GM12864 (cell line): Measurements from ENCODE around the gene COL18A1.

Experiments
- DNase-seq: peaks from one replicate; pipeline ENCODE4 v3.0.0-alpha.2; 2011; ENCODE audit warnings: low read depth
- H3K4me3 ChIP-seq: 2 replicates; pipeline ENCODE4 v1.5.1; 2011; ENCODE audit warnings: mild to moderate bottlenecking, low read depth, low read length, control low read depth
- TF ChIP-seq, protein P1 (sequence below): IDR thresholded peaks from 2 replicates; pipeline ENCODE4 v1.5.1; 2011; ENCODE audit warnings: low read depth, mild to moderate bottlenecking, moderate library complexity, low read length, control low read depth, inconsistent platforms; ENCODE audit errors: missing control alignments

The COL18A1 gene

DNA sequence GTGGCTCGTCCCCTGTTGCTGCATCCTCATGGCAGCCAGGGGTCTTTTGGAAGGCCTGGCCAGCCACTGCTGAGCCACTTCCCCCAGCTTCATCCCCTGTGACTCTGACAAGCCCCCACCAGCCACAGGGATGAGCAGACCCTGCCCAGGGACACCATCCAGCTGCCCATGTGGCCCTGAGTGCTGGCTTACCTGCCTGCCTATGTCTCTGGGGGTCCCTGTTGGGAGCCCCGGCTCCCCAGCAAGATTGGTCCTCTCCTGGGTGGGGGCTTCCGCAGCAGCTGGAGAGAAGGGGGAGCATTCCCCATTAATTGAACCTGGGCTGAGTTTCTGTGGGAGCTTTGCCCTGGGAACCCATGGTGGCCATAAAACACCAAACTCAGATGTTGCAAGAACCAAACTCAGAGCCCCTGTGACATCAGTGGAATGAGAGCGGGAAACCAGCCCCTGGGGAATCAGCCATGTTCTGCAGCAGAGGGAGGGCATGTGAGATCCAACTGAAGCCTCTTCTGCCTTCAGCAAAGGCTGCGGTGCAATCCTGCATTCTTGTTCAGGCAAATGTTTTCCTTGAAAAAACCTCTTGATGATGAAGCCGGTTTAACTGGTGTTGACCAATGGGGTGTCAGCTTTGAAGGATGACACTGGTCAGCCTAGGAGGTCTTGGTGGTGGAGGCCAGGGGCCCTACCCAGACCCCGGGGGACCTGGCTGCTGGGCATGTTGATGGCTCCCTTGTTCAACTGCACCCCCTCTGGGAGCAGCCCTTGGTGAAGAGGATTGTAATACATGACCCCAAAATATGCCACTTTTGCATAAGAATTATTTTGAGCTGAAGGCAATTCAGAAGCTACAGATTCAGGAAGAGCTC is 28.3 kb upstream of the COL18A1 start:
- TF ChIP-seq, protein P1, sequence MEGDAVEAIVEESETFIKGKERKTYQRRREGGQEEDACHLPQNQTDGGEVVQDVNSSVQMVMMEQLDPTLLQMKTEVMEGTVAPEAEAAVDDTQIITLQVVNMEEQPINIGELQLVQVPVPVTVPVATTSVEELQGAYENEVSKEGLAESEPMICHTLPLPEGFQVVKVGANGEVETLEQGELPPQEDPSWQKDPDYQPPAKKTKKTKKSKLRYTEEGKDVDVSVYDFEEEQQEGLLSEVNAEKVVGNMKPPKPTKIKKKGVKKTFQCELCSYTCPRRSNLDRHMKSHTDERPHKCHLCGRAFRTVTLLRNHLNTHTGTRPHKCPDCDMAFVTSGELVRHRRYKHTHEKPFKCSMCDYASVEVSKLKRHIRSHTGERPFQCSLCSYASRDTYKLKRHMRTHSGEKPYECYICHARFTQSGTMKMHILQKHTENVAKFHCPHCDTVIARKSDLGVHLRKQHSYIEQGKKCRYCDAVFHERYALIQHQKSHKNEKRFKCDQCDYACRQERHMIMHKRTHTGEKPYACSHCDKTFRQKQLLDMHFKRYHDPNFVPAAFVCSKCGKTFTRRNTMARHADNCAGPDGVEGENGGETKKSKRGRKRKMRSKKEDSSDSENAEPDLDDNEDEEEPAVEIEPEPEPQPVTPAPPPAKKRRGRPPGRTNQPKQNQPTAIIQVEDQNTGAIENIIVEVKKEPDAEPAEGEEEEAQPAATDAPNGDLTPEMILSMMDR: no peak

DNA sequence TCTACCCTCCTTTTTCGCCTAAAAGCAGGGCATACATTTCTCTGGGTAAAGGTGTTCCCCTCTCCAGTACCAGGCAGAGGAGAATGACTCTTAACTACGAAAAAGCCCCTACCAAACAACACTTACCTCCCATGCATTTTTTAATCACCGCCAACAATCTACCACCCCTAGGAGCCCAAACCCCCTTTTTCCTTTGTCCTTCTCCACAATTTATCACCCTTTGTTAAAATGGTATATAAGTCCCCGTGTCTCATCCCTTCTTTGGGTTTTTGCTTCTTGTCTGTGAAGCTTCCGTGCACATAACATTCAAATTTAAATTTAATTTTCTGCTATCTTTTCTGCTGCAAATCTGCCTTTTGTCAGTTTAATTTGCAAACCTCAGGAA is 27.6 kb upstream of the COL18A1 start:
- no peak overlapping the region for H3K4me3 ChIP-seq
- TF ChIP-seq, protein P1: no peak
- DNase-seq: no peak

More for the DNA sequence above, 28.3 kb upstream of the COL18A1 start:
- H3K4me3 ChIP-seq: no peak overlapping the region
- no peak for DNase-seq

DNA sequence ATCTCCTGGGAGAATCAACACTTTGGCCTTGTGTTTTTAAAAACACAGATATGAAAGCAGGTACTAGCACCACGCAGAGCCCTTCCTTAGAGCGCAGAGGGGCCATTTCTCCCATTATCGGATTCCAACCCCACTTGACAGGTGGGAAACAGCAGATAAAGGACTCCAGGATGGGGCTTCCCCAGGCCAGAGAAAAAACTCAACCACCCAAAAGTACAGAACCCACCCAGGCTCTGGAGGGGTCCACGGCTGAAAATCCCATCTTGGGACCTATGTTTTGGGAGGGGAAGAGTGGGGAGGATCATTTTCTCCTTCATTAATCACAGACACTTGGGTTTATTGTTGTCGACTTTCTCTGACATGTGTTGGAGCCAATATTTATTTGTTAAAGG is 27.1 kb upstream of the COL18A1 start:
- no peak for DNase-seq

DNA sequence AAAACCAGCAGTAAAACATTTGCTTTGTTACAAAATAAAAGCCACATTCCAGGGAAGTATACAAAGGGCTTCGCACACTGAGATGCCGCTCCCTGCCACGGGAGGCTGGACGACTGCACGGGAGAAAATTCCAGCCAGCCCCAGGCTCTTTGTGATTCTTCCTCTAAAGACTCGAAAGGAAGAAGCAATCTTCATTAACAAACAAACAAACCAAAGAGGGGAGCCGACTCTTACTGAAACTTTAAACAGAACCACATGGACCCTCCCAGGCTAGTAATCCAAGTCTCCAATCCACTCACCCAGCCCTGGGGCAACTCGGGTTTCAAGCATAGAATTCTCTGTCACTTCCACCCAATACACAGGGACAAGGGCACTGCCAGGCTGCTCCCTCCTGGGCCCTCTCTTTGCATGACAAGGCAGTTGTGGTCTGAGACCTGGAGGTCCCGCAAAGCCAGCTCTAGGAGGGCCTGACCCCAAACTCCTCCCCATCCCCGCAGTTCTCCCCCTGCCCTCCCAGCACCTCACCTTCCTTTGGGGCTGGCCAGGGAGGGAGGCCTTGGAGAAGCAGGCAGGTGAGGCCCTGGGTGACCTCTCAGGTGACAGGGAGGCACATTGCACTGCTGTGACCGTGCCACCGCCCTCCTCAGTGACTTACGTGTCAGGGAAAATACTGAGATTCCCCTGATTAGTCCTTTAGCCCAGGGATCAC is 26.6 kb upstream of the COL18A1 start:
- TF ChIP-seq, protein P1: no peak
- H3K4me3 ChIP-seq: no peak overlapping the region
- DNase-seq: no peak

More for the DNA sequence above, 27.1 kb upstream of the COL18A1 start:
- TF ChIP-seq, protein P1: no peak
- H3K4me3 ChIP-seq: no peak overlapping the region

DNA sequence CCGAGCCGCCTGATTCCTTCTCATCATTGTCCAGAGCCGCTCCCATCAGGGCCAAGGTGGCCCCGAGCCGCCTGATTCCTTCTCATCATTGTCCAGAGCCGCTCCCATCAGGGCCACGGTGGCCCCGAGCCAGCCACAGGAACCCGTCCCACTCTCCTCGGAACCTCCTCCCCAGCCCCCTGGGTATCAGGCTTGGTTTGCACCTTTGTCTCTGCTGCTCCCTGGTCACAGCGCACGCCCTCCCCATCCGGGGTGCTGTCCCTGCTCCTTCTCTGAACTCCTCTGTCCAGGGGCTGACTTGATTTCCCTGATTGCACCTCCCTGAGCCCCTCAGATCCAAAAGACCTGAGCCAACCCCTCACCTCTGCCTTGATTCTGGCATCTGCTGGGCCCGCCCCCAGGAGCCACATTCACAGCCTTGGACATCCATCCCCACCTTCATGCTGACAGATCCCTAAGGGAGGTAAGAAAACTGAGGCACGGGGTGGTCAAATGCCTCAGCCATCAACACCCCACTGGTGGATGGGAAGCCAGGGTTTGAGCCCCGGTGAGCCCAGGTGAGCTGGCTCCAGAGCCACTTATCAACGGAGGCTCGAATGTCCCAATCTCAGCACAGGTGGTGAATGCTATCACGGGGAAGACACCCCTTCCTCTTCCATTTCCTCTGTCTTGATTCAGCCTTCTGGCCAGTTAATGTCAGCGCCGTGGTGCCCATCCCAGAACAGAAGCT is 25.6 kb upstream of the COL18A1 start:
- no peak overlapping the region for H3K4me3 ChIP-seq
- TF ChIP-seq, protein P1: no peak
- no peak for DNase-seq

DNA sequence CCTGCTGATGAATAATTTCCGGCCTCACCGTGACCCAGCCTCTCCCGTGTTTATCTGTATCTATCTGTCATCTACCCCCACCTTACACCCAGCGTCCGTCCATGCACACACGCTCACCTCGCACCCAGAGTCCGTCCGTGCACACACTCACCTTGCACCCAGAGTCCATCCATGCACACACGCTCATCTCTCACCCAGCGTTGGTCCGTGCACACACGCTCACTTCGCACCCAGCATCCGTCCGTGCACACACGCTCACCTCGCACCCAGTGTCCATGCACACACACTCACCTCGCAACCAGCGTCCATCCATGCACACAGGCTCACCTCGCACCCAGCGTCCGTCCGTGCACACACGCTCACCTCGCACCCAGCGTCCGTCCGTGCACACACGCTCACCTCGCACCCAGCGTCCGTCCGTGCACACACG is 25.0 kb upstream of the COL18A1 start:
- no peak overlapping the region for H3K4me3 ChIP-seq
- TF ChIP-seq, protein P1: no peak
- no peak for DNase-seq
